CD4-positive, CD25-positive, alpha-beta regulatory T cell (primary cell): ENCODE measurements around the gene GALNTL6. TPM values are rescaled to one million over a fixed set of nuclear protein-coding genes. Genes with fewer than 3 reads are reported as not detected.

Experiments used
- ATAC-seq, 2 donors: fragments of 150-1000 bp; cut with Tn5 transposase; one replicate each; pipeline ENCODE4 v1.10.0; 2021; ENCODE audit warnings: low read depth in 2 of 2, moderate number of reproducible peaks in 2 of 2, moderate library complexity in 1 of 2
- DNase-seq, 3 donors: peaks; one replicate each; pipeline versions ENCODE4 v3.0.0 to v3.0.0-alpha.2; 2012 to 2022; ENCODE audit warnings: mixed read lengths in 1 of 3
- H3K27ac ChIP-seq: one replicate; pipeline ENCODE4 v1.7.0; 2013; ENCODE audit warnings: mild to moderate bottlenecking, low read length; ENCODE audit not compliant: insufficient read depth, poor library complexity, severe bottlenecking
- H3K27me3 ChIP-seq: one replicate; pipeline ENCODE4 v1.7.0; 2013; ENCODE audit warnings: low read length; ENCODE audit not compliant: control insufficient read depth, insufficient read depth
- H3K36me3 ChIP-seq: one replicate; pipeline ENCODE4 v1.7.0; 2013; ENCODE audit warnings: mild to moderate bottlenecking, low read length, moderate library complexity; ENCODE audit not compliant: control insufficient read depth, insufficient read depth
- H3K4me1 ChIP-seq: 2 replicates; pipeline ENCODE4 v1.7.0; 2013; ENCODE audit warnings: mild to moderate bottlenecking, low read length; ENCODE audit not compliant: insufficient read depth, control insufficient read depth, poor library complexity, severe bottlenecking
- H3K4me3 ChIP-seq: one replicate; pipeline ENCODE4 v1.7.0; 2013; ENCODE audit warnings: low read depth, mild to moderate bottlenecking, low read length, moderate library complexity
- H3K9me3 ChIP-seq, 2 experiments: 1 replicate in 1 of 2; 2 replicates in 1 of 2; pipeline ENCODE4 v1.7.0; 2013; ENCODE audit warnings: low read length in 2 of 2, mild to moderate bottlenecking in 1 of 2, moderate library complexity in 1 of 2; ENCODE audit not compliant: control insufficient read depth in 2 of 2
- H3K27ac Mint-ChIP-seq, 3 donors: one replicate each; pipeline ENCODE4 v1.8.0; 2020 to 2022; ENCODE audit warnings: mild to moderate bottlenecking in 3 of 3, mixed read lengths in 3 of 3, moderate library complexity in 2 of 3
- H3K27me3 Mint-ChIP-seq: one replicate; pipeline ENCODE4 v1.8.0; 2022; ENCODE audit warnings: mild to moderate bottlenecking, mixed read lengths
- H3K36me3 Mint-ChIP-seq: one replicate; pipeline ENCODE4 v1.8.0; 2020; ENCODE audit warnings: mixed read lengths
- H3K4me1 Mint-ChIP-seq, 4 donors: one replicate each; pipeline ENCODE4 v1.8.0; 2020 to 2022; ENCODE audit warnings: mixed read lengths in 4 of 4, mild to moderate bottlenecking in 1 of 4
- H3K4me3 Mint-ChIP-seq, 4 donors: one replicate each; pipeline ENCODE4 v1.8.0; 2020 to 2022; ENCODE audit warnings: mild to moderate bottlenecking in 4 of 4, mixed read lengths in 4 of 4, moderate library complexity in 3 of 4
- H3K9me3 Mint-ChIP-seq, 7 donors: one replicate each; pipeline ENCODE4 v1.8.0; 2020 to 2022; ENCODE audit warnings: mixed read lengths in 7 of 7, mild to moderate bottlenecking in 3 of 7, moderate library complexity in 2 of 7
- polyA plus RNA-seq, 4 donors: library from polyadenylated mRNA; unstranded; fragments of 300-500 nt; fragmentation: Illumina TruSeq; gene quantifications; one replicate each; pipeline ENCODE4 v1.2.3, GENCODE V29; 2021
- total RNA-seq: library from RNA; stranded (reverse); gene quantifications from one replicate; pipeline ENCODE4 v1.2.3, GENCODE V29; 2022

The GALNTL6 gene
- total and polyA plus RNA-seq, 5 donors from 2014 or later = not detected

DNA sequence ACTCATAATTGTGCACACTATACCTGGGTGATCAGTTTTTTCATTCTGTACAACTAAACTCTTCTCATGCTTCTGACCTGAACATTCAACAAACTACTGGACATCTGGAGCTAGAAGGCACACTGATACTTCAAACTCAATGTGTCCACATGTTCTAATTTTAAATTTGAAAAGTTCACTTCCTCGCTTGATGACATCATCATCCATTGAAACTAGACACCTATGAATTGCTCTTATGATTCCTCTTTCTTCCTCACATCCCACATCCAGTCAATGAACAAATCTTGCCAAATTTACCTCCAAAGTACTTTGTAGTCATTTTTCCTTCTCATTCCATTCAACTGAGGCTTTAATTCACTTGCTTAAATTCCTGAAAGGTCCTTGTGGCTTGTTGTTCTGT lies 549.4 kb downstream of the GALNTL6 start:
- H3K27ac Mint-ChIP-seq = no peak overlapping the region
- DNase-seq (no peak), ATAC-seq (no peak)
- H3K27me3 ChIP-seq = no peaks in the 10 kb centered on the region
- no peaks in the 10 kb centered on the region for H3K4me1 Mint-ChIP-seq
- H3K9me3 Mint-ChIP-seq = peaks cover 0 to 10% (median 0%) of the 10 kb centered on the region in 7 donors
- H3K27ac ChIP-seq = no peak overlapping the region
- H3K36me3 Mint-ChIP-seq = no peaks in the 10 kb centered on the region
- no peaks in the 10 kb centered on the region for H3K9me3 ChIP-seq
- H3K36me3 ChIP-seq = no peaks in the 10 kb centered on the region
- H3K4me3 ChIP-seq = no peak overlapping the region
- no peaks in the 10 kb centered on the region for H3K4me1 ChIP-seq
- H3K27me3 Mint-ChIP-seq = no peaks in the 10 kb centered on the region
- H3K4me3 Mint-ChIP-seq = no peak overlapping the region

- Histone ChIP-seq H3K4me1 (no peaks in the 10 kb centered on the region), H3K27me3 (no peaks in the 10 kb centered on the region), H3K36me3 (no peaks in the 10 kb centered on the region), H3K27ac (no peak overlapping the region), H3K4me3 (no peak overlapping the region), H3K9me3 (no peaks in the 10 kb centered on the region)
- H3K4me3 Mint-ChIP-seq = no peak overlapping the region
- no peaks in the 10 kb centered on the region for H3K36me3 Mint-ChIP-seq
- no peak overlapping the region for H3K27ac Mint-ChIP-seq
- no peaks in the 10 kb centered on the region for H3K27me3 Mint-ChIP-seq
- no peak for ATAC-seq
- DNase-seq = no peak
- peaks cover 0 to 15% (median 5%) of the 10 kb centered on the region in 7 donors for H3K9me3 Mint-ChIP-seq
- peaks cover 0 to 2% (median 0%) of the 10 kb centered on the region in 4 donors for H3K4me1 Mint-ChIP-seq
Measured at GRCh38 chr4:172369471-172369959, 556.3 kb downstream of the GALNTL6 start.

DNA sequence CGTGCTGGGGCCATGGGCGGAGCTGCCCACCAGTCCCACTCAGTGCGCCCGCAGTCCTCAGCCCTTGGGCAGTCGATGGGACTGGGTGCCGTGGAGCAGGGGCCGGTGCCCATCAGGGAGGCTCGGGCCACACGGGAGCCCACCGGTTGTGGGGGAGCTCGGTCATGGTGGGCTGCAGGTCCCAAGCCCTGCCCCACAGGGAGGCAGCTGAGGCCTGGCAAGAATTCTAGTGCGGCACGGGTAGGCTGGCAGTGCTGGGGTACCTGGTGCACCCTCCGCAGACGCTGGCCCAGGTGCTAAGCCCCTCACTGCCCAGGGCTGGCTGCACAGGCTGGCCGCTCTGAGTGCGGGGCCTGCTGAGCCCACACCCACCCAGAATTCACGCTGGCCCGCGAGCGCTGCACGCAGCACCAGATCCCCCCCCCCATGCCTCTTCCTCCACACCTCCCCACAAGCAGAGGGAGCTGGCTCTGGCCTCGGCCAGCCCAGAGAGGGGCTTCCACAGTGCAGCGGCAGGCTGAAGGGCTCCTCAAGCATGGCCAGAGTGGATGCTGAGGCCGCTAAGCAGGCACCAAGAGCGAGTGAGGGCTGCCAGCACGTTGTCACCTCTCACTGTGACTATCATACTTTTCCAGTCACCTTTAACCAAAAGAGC lies 564.4 kb downstream of the GALNTL6 start:
- Histone ChIP-seq H3K4me3 (no peak overlapping the region), H3K9me3 (peaks cover 0 to 5% of the 10 kb centered on the region in 2 experiments), H3K27ac (no peak overlapping the region), H3K27me3 (no peaks in the 10 kb centered on the region), H3K4me1 (no peaks in the 10 kb centered on the region), H3K36me3 (no peaks in the 10 kb centered on the region)
- Mint-ChIP-seq H3K27me3 (no peaks in the 10 kb centered on the region), H3K9me3 (peaks cover 0 to 16% (median 1%) of the 10 kb centered on the region in 7 donors), H3K36me3 (no peaks in the 10 kb centered on the region), H3K4me1 (no peaks in the 10 kb centered on the region), H3K4me3 (no peak overlapping the region), H3K27ac (no peak overlapping the region)
- DNase-seq = no peak
- ATAC-seq = no peak

DNA sequence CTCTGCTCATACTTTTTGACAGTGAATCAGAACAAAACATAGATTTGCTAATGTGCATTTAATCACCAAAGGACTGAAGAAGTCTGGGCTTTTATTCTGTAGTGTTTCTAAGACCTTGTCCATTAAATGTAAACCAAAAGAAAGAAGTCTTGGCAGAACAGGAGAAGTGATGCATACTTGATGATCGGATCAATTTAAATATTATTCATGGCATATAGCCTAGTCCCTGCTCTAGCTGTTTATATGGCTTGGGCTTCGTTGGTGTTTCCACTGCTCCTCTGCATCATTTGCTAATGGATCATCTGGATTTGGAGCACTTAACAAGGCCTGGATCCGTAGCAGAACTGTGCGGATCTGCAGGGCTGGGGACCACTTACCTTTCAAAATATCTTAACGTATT lies 566.6 kb downstream of the GALNTL6 start:
- Histone ChIP-seq H3K27ac (no peak overlapping the region), H3K4me1 (no peaks in the 10 kb centered on the region), H3K4me3 (no peak overlapping the region), H3K27me3 (no peaks in the 10 kb centered on the region), H3K9me3 (peaks cover 0 to 5% of the 10 kb centered on the region in 2 experiments), H3K36me3 (no peaks in the 10 kb centered on the region)
- Mint-ChIP-seq H3K36me3 (no peaks in the 10 kb centered on the region), H3K4me1 (no peaks in the 10 kb centered on the region), H3K9me3 (peaks cover 0 to 18% (median 3%) of the 10 kb centered on the region in 7 donors), H3K27me3 (no peaks in the 10 kb centered on the region), H3K27ac (no peak overlapping the region), H3K4me3 (no peak overlapping the region)
- no peak for ATAC-seq
- no peak for DNase-seq

- no peaks in the 10 kb centered on the region for H3K4me1 Mint-ChIP-seq
Measured at GRCh38 chr4:172390331-172390730, 577.1 kb downstream of the GALNTL6 start.

DNA sequence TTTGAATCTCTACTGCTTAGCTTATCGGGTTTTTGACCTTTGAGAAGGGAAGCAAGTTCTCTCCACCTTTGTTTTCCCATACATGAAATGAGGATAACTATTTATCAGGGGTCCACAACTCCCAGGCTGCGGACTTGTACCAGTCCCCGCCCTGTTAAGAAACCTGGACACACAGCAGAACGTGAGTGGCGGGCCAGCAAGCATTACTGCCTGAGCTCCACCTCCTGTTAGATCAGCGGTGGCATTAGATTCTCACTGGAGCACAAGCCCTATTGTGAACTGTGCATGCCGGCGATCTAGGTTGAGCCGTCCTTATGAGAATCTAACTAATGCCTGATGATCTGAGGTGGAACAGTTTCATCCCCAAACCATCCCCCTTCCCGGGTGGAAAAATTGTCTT lies 579.5 kb downstream of the GALNTL6 start:
- Mint-ChIP-seq H3K4me3 (no peak overlapping the region), H3K9me3 (peaks cover 0 to 7% (median 2%) of the 10 kb centered on the region in 7 donors), H3K36me3 (no peaks in the 10 kb centered on the region), H3K27me3 (no peaks in the 10 kb centered on the region), H3K27ac (no peak overlapping the region), H3K4me1 (no peaks in the 10 kb centered on the region)
- ATAC-seq = no peak
- Histone ChIP-seq H3K36me3 (no peaks in the 10 kb centered on the region), H3K9me3 (peaks cover 0 to 4% of the 10 kb centered on the region in 2 experiments), H3K4me3 (no peak overlapping the region), H3K27ac (no peak overlapping the region), H3K4me1 (no peaks in the 10 kb centered on the region), H3K27me3 (no peaks in the 10 kb centered on the region)
- no peak for DNase-seq

More at GRCh38 chr4:172390331-172390730, 577.1 kb downstream of the GALNTL6 start:
- H3K36me3 Mint-ChIP-seq = no peaks in the 10 kb centered on the region
- H3K4me3 Mint-ChIP-seq = no peak overlapping the region
- no peak overlapping the region for H3K27ac Mint-ChIP-seq
- no peaks in the 10 kb centered on the region for H3K27me3 ChIP-seq
- no peaks in the 10 kb centered on the region for H3K36me3 ChIP-seq
- peaks cover 0 to 4% of the 10 kb centered on the region in 2 experiments for H3K9me3 ChIP-seq
- H3K27ac ChIP-seq = no peak overlapping the region
- no peak for ATAC-seq
- no peak for DNase-seq
- H3K4me3 ChIP-seq = no peak overlapping the region
- peaks cover 0 to 3% (median 2%) of the 10 kb centered on the region in 7 donors for H3K9me3 Mint-ChIP-seq
- no peaks in the 10 kb centered on the region for H3K4me1 ChIP-seq
- no peaks in the 10 kb centered on the region for H3K27me3 Mint-ChIP-seq

- no peak overlapping the region for H3K27ac ChIP-seq
- DNase-seq (no peak), ATAC-seq (no peak)
- H3K27me3 ChIP-seq = no peaks in the 10 kb centered on the region
- Mint-ChIP-seq H3K27me3 (no peaks in the 10 kb centered on the region), H3K27ac (no peak overlapping the region), H3K4me1 (no peaks in the 10 kb centered on the region), H3K36me3 (no peaks in the 10 kb centered on the region), H3K9me3 (peaks cover 0 to 11% (median 2%) of the 10 kb centered on the region in 7 donors), H3K4me3 (no peak overlapping the region)
- no peaks in the 10 kb centered on the region for H3K36me3 ChIP-seq
- no peak overlapping the region for H3K4me3 ChIP-seq
- no peaks in the 10 kb centered on the region for H3K4me1 ChIP-seq
- H3K9me3 ChIP-seq = peaks cover 0 to 4% of the 10 kb centered on the region in 2 experiments
Measured at GRCh38 chr4:172393220-172393619, 580.0 kb downstream of the GALNTL6 start.

GRCh38 chr4:172404676-172405075 lies 591.5 kb downstream of the GALNTL6 start:
- H3K9me3 ChIP-seq = no peaks in the 10 kb centered on the region
- ATAC-seq (no peak), DNase-seq (no peak)
- H3K27me3 ChIP-seq = no peaks in the 10 kb centered on the region
- Mint-ChIP-seq H3K4me1 (no peaks in the 10 kb centered on the region), H3K9me3 (peaks cover 0 to 19% (median 0%) of the 10 kb centered on the region in 7 donors), H3K36me3 (no peaks in the 10 kb centered on the region), H3K27me3 (no peaks in the 10 kb centered on the region), H3K4me3 (no peak overlapping the region), H3K27ac (no peak overlapping the region)
- H3K36me3 ChIP-seq = no peaks in the 10 kb centered on the region
- no peak overlapping the region for H3K27ac ChIP-seq
- no peaks in the 10 kb centered on the region for H3K4me1 ChIP-seq
- H3K4me3 ChIP-seq = no peak overlapping the region
